ENCODE data around the gene PPP4R1. TPM values are rescaled to one million over a fixed set of nuclear protein-coding genes. Genes with fewer than 3 reads are reported as not detected.

PPP4R1 gene
- polyA plus RNA-seq, 1 of the 3 experiments (the other 2 are of a cell fraction) = 53.4 TPM

- Histone ChIP-seq H3K9me2 (no peaks in the 10 kb centered on the region), H3K36me3 (replicated peaks in 1 of 2; ENCODE audit: control insufficient read depth in 1 of 2, insufficient read depth in 2 of 2, low read length in 1 of 2) (peaks cover 15 to 27% of the 10 kb centered on the region in 2 experiments), H3F3A (replicated peaks; ENCODE audit: insufficient read depth) (peaks cover 21% of the 10 kb centered on the region), H3K9ac (no peak overlapping the region), H2AFZ (ENCODE audit: low read depth) (no peak overlapping the region), H3K79me2 (ENCODE audit: insufficient read depth) (peaks cover 47% of the 10 kb centered on the region), H3K4me3 (ENCODE audit: low read depth in 2 of 2, low read length in 1 of 2) (no peak overlapping the region), H3K4me1 (ENCODE audit: control insufficient read depth in 1 of 2, insufficient read depth in 2 of 2, low read depth in 1 of 2, low read length in 1 of 2) (peaks cover 0 to 12% of the 10 kb centered on the region in 2 experiments; a peak in 2 of 4 replicates), H3K27ac (ENCODE audit: low read depth in 2 of 2, low read length in 1 of 2) (no peak overlapping the region), H4K20me1 (ENCODE audit: insufficient read depth) (peaks cover 5% of the 10 kb centered on the region; the same call in 1 of the 2 replicates), H3K4me2 (no peak overlapping the region), H3K9me3 (no peaks in the 10 kb centered on the region), H3K27me3 (ENCODE audit: insufficient read depth) (no peaks in the 10 kb centered on the region)
- DNase-seq = no peak
- 90% methylated on average over 1 of the region's 1 CpG for WGBS (ENCODE audit: low lambda C conversion rate)
- ChIA-PET CTCF (no interaction called here), POLR2A (no interaction called here)
- TF ChIP-seq FOXJ3 (CRISPR knock-in tag; IDR thresholded peaks at IDR 0.05) = no peak
- TF ChIP-seq, protein P1, sequence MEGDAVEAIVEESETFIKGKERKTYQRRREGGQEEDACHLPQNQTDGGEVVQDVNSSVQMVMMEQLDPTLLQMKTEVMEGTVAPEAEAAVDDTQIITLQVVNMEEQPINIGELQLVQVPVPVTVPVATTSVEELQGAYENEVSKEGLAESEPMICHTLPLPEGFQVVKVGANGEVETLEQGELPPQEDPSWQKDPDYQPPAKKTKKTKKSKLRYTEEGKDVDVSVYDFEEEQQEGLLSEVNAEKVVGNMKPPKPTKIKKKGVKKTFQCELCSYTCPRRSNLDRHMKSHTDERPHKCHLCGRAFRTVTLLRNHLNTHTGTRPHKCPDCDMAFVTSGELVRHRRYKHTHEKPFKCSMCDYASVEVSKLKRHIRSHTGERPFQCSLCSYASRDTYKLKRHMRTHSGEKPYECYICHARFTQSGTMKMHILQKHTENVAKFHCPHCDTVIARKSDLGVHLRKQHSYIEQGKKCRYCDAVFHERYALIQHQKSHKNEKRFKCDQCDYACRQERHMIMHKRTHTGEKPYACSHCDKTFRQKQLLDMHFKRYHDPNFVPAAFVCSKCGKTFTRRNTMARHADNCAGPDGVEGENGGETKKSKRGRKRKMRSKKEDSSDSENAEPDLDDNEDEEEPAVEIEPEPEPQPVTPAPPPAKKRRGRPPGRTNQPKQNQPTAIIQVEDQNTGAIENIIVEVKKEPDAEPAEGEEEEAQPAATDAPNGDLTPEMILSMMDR (IDR thresholded peaks at IDR 0.05) = no peak
- no peak for TF ChIP-seq RXRA (IDR thresholded peaks at IDR 0.05; ENCODE audit: borderline replicate concordance, low read depth)
- TF ChIP-seq RFX5 (IDR thresholded peaks at IDR 0.05; ENCODE audit: low read length) = no peak
Measured at GRCh38 chr18:9519399-9519798, 95.0 kb downstream of the PPP4R1 start.

DNA sequence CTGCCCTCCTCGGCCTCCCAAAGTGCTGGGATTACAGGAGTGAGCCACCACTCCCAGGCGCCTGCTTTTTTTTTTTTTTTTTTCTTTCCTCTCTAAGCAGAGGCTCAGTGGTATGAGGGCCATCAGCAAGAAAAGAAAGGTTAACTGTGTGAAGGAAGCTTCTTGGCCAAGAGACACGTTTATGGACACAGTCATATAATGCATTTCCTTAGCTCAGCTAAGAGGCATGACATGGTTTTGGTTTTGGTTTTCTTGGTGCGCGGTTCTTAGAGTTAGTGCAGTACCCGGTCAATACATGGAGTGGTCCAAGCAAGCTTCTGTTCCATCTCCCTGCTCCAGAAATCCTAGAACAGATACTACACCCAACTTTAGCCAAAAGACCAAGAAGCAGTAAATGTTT lies 96.5 kb downstream of the PPP4R1 start:
- Histone ChIP-seq H3K4me2 (0 out of 2 replicates have a peak overlapping the region, but pooled peaks have one; percentile 42), H3K4me1 (ENCODE audit: control insufficient read depth in 1 of 2, insufficient read depth in 2 of 2, low read depth in 1 of 2, low read length in 1 of 2) (peaks cover 0 to 19% of the 10 kb centered on the region in 2 experiments; a peak in 2 of 4 replicates), H3K9ac (no peak overlapping the region), H3K4me3 (ENCODE audit: low read depth in 2 of 2, low read length in 1 of 2) (no peak overlapping the region), H4K20me1 (ENCODE audit: insufficient read depth) (peaks cover 5% of the 10 kb centered on the region; the same call in 1 of the 2 replicates), H3K79me2 (ENCODE audit: insufficient read depth) (peaks cover 47% of the 10 kb centered on the region), H3K9me3 (no peaks in the 10 kb centered on the region), H3K27ac (ENCODE audit: low read depth in 2 of 2, low read length in 1 of 2) (peak overlapping the region in 1 of 2 experiments; percentile 44; a peak in 2 of 4 replicates), H3F3A (replicated peaks; ENCODE audit: insufficient read depth) (peaks cover 33% of the 10 kb centered on the region), H2AFZ (ENCODE audit: low read depth) (no peak overlapping the region), H3K9me2 (no peaks in the 10 kb centered on the region), H3K27me3 (ENCODE audit: insufficient read depth) (no peaks in the 10 kb centered on the region), H3K36me3 (replicated peaks in 1 of 2; ENCODE audit: control insufficient read depth in 1 of 2, insufficient read depth in 2 of 2, low read length in 1 of 2) (peaks cover 15 to 27% of the 10 kb centered on the region in 2 experiments)
- ChIA-PET CTCF (interaction anchor here (1.4 to 1.7 kb wide), 2 partner anchors 9 to 864 kb away, joined by 5 to 6 read pairs; no protein-coding TSS in a partner anchor), POLR2A (no interaction called here)
- 89% methylated on average over 6 of the region's 6 CpGs for WGBS (ENCODE audit: low lambda C conversion rate)
- TF ChIP-seq TEAD4 (IDR thresholded peaks at IDR 0.05; ENCODE audit: borderline replicate concordance, insufficient read depth) (no peak), RXRA (IDR thresholded peaks at IDR 0.05; ENCODE audit: borderline replicate concordance, low read depth) (no peak), GABPA (IDR thresholded peaks at IDR 0.05; ENCODE audit: low read depth) (no peak)
- TF ChIP-seq, protein P2, sequence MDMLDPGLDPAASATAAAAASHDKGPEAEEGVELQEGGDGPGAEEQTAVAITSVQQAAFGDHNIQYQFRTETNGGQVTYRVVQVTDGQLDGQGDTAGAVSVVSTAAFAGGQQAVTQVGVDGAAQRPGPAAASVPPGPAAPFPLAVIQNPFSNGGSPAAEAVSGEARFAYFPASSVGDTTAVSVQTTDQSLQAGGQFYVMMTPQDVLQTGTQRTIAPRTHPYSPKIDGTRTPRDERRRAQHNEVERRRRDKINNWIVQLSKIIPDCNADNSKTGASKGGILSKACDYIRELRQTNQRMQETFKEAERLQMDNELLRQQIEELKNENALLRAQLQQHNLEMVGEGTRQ (IDR thresholded peaks at IDR 0.05; ENCODE audit: borderline replicate concordance, low read depth, low read length) = no peak
- TF ChIP-seq, protein P1 (IDR thresholded peaks at IDR 0.05) = no peak
- DNase-seq = no peak
